Measurements from ENCODE around the gene LSM8. TPM values are rescaled to one million over a fixed set of nuclear protein-coding genes. Genes with fewer than 3 reads are reported as not detected.
A peak's percentile ranks its signal among the peaks of the same experiment; 100 is the strongest.

The LSM8 gene
- total and polyA plus RNA-seq, 3 donors from 2014 or later: 34.9 to 62.5 (median 37.6) TPM

DNA sequence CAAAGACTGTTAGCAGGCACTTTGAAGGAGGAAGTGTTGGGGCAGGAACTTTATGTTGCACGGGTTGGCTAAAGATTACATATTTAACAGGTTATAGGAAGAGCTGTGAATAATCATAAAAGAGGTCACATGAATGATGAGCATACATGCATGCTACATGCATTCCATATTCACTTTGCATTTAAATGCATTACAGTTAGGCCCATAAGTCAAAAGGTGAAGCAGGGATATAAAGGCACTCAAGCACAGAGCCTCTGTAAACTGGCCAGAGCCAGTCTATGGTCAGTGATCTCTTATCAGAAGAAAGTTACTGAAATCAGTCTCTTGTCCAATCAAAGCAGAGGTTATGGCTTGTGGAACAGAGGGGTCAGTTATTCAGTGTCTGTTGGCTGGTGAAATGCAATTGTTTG, 33.3 kb downstream of the LSM8 start:
- Histone ChIP-seq H3K27me3 (no peaks in the 10 kb centered on the region), H3K9me3 (no peaks in the 10 kb centered on the region), H3K36me3 (ENCODE audit: low read depth, missing control alignments) (no peaks in the 10 kb centered on the region), H3K27ac (peak overlapping the region; percentile 42 to 71), H3K4me3 (no peak overlapping the region), H3K4me1 (peaks cover 11% of the 10 kb centered on the region)
- intact Hi-C loops (cut with DNase I; ENCODE audit: low total_unique reads): no loop called here
- DNase-seq: peak; percentile 49
- TF ChIP-seq CTCF (IDR thresholded peaks at IDR 0.05): no peak
- TF ChIP-seq POLR2A (IDR thresholded peaks at IDR 0.05): no peak
- 45 to 50% methylated on average over 1 of the region's 1 CpG for WGBS, 2 donors

DNA sequence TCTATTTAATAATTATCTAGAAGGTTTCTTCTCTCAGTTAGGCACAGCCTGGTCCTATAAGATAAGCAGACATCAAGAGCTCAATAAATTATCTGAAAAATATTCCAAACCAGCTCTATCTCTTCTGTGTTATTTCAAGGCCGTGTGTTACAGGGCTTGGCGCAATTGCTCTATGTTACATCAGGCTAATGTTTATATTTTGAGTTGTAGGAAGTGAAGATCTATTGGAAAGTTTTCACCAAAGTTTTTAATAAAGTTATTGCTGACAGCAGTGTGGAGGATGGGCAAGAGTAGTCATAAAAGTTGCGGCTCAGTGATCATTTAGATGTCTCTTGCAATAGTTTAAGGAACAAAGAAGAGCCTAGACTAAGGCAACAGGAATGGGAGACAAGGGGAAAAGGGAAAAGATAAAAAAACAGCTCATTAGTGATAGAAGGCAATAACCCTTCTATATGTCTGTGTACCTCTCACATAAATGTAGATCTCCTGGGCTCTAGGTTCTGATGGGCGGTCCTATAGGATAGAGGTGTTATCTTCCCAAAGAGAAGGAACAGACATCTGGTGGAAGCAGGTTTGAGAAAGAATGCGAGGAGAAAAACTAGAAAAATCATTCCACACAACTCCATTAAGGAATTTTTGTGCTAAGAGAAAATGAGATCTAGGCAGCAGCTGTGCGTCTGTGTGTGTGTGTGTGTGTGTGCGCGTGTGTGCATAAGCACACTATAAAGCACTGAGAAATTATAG, 34.6 kb downstream of the LSM8 start:
- TF ChIP-seq CTCF (IDR thresholded peaks at IDR 0.05) (no peak), POLR2A (IDR thresholded peaks at IDR 0.05) (no peak)
- peak overlapping the region; percentile 42 to 71 for H3K27ac ChIP-seq
- H3K27me3 ChIP-seq: no peaks in the 10 kb centered on the region
- intact Hi-C loops (cut with DNase I; ENCODE audit: low total_unique reads): no loop called here
- 56 to 59% methylated on average over 8 of the region's 8 CpGs for WGBS, 2 donors
- H3K36me3 ChIP-seq (ENCODE audit: low read depth, missing control alignments): no peaks in the 10 kb centered on the region
- H3K4me3 ChIP-seq: no peak overlapping the region
- no peak for DNase-seq
- H3K9me3 ChIP-seq: no peaks in the 10 kb centered on the region
- peaks cover 11% of the 10 kb centered on the region for H3K4me1 ChIP-seq

- intact Hi-C loops (cut with DNase I; ENCODE audit: low total_unique reads): no loop called here
- TF ChIP-seq CTCF (IDR thresholded peaks at IDR 0.05) (no peak), POLR2A (IDR thresholded peaks at IDR 0.05) (no peak)
- no peaks in the 10 kb centered on the region for H3K36me3 ChIP-seq (ENCODE audit: low read depth, missing control alignments)
Measured at GRCh38 chr7:118219157-118219512, 35.2 kb downstream of the LSM8 start.

GRCh38 chr7:118220583-118220982, 36.6 kb downstream of the LSM8 start:
- Histone ChIP-seq H3K4me3 (no peak overlapping the region), H3K27me3 (no peaks in the 10 kb centered on the region), H3K27ac (no peak overlapping the region), H3K9me3 (no peaks in the 10 kb centered on the region), H3K4me1 (peaks cover 11% of the 10 kb centered on the region), H3K36me3 (ENCODE audit: low read depth, missing control alignments) (no peaks in the 10 kb centered on the region)
- no peak for TF ChIP-seq POLR2A (IDR thresholded peaks at IDR 0.05)
- TF ChIP-seq CTCF (IDR thresholded peaks at IDR 0.05): no peak
- WGBS, 2 donors: 58 to 76% methylated on average over 3 of the region's 3 CpGs
- intact Hi-C loops (cut with DNase I; ENCODE audit: low total_unique reads): no loop called here
- DNase-seq: no peak

More at GRCh38 chr7:118219157-118219512, 35.2 kb downstream of the LSM8 start:
- H3K27ac ChIP-seq: peak overlapping the region; percentile 5 to 71
- DNase-seq: no peak
- no peaks in the 10 kb centered on the region for H3K9me3 ChIP-seq
- peaks cover 11% of the 10 kb centered on the region for H3K4me1 ChIP-seq
- H3K4me3 ChIP-seq: no peak overlapping the region
- no peaks in the 10 kb centered on the region for H3K27me3 ChIP-seq
- WGBS, 2 donors: 66 to 74% methylated on average over 3 of the region's 3 CpGs

DNA sequence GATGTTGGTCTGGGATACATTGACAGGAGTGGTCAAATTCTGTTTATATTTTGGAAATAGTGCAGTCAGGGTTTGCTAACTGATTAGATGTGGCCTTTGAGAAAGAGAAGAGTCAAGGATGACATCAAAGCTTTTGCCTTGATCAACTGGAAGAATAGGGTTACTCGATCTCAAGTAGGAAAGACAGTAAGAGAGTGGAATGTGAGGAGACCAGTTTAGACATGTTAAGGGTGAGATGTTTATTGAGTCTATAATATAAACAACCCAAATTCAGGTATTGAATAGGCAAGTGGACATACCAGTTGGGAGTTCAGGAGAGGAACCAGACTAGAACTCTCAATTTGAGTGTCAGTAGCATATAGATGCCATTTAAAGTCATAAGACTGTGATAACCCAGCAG, 38.6 kb downstream of the LSM8 start:
- no peak overlapping the region for H3K27ac ChIP-seq
- no peak for TF ChIP-seq CTCF (IDR thresholded peaks at IDR 0.05)
- no peak for TF ChIP-seq POLR2A (IDR thresholded peaks at IDR 0.05)
- H3K27me3 ChIP-seq: no peaks in the 10 kb centered on the region
- H3K9me3 ChIP-seq: no peaks in the 10 kb centered on the region
- H3K36me3 ChIP-seq (ENCODE audit: low read depth, missing control alignments): no peaks in the 10 kb centered on the region
- no peak overlapping the region for H3K4me3 ChIP-seq
- H3K4me1 ChIP-seq: no peaks in the 10 kb centered on the region
- WGBS, 2 donors: 89 to 93% methylated on average over 1 of the region's 1 CpG
- no peak for DNase-seq
- intact Hi-C loops (cut with DNase I; ENCODE audit: low total_unique reads): no loop called here

Data from testis (tissue), 3 donors.